ENCODE results near the gene EVA1C. TPM values are rescaled to one million over a fixed set of nuclear protein-coding genes. Genes with fewer than 3 reads are reported as not detected.

EVA1C gene
- polyA plus RNA-seq, 1 experiment = 9.6 TPM

DNA sequence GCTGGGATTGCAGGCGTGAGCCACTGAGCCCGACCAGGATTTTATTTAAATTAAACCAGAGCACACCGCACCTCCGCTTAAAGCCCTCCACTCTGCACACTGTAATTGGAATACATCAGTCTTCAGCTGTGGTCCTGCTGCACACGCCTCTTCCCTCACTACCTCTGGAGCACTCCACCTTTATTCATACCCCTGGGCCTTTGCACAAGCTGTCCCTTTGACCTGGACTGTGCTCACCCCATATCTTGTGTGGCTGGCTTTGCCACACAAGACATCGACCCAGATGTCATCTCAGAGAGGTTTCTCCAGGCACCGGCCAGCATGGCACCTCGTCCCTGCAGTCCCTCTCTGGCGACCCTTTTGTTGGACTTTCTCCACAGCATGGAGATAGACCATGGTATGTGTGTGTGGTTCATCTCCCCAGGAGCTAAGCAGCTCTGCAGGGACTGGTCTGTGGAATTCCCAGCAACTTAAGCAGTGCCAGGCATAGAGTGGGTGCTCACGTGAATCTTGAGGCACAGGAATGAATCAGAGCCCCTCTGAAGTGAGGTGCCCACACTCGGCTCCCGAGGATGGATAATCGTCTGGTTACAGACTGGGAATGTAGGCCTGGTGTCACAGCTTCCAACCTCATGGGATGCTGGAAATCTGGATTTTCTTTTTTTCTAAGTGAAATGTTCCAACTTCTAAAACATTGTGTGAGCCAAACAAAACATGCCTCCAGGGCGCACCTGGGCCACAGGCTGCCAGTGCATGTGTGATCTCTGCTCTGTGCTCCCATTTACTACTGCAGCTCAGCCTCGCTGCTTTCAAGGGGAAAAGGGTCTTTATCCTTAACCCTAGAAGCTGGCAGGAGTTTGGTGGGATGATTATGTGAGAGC is 61.9 kb downstream of the EVA1C start:
- CTCF ChIA-PET = interaction anchor here (0.8 to 1.3 kb wide), 5 partner anchors 13 to 95 kb away, joined by 3 to 4 read pairs (median 3); no protein-coding TSS in a partner anchor
- Histone ChIP-seq H3K27me3 (ENCODE audit: control insufficient read depth, insufficient read depth, low read length) (no peaks in the 10 kb centered on the region), H3K4me3 (ENCODE audit: low read depth, low read length) (no peak overlapping the region), H3K36me3 (ENCODE audit: control insufficient read depth, insufficient read depth, low read length) (peaks cover 4% of the 10 kb centered on the region)
- no peak for DNase-seq (ENCODE audit: low read depth)
- POLR2A ChIA-PET = no interaction called here
- TF ChIP-seq, protein P1, sequence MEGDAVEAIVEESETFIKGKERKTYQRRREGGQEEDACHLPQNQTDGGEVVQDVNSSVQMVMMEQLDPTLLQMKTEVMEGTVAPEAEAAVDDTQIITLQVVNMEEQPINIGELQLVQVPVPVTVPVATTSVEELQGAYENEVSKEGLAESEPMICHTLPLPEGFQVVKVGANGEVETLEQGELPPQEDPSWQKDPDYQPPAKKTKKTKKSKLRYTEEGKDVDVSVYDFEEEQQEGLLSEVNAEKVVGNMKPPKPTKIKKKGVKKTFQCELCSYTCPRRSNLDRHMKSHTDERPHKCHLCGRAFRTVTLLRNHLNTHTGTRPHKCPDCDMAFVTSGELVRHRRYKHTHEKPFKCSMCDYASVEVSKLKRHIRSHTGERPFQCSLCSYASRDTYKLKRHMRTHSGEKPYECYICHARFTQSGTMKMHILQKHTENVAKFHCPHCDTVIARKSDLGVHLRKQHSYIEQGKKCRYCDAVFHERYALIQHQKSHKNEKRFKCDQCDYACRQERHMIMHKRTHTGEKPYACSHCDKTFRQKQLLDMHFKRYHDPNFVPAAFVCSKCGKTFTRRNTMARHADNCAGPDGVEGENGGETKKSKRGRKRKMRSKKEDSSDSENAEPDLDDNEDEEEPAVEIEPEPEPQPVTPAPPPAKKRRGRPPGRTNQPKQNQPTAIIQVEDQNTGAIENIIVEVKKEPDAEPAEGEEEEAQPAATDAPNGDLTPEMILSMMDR (IDR thresholded peaks at IDR 0.05; ENCODE audit: insufficient read depth, low read depth, low read length) = no peak

DNA sequence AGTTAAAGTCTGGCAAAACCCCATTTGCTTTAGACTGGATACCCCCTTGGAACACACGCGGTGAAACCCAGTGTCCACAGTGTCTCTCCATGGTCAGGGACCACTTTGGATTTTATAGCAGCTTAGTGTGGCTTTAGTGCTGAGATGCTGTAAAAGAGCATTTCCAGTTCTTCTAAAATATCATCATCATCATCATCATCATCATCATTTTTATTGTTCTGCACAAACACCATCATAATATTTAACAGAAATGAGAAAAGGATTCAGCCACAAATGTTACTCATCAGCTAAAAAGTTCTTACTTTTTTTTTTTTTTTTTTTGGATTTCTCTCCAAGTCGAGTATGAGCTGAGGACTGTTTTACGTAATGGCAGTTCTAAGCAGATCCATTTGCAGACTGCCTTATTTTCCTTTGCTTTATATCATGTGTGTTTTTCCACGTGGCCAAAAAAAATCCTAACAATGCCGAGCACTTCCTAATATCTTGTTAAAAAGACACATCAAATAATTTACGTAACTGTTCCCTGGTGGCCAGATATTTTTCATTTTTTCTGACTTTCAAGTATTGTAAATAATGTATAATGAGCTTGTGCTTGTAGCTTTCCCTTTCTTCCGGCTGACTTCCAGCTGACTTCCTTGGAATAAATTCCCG is 62.8 kb downstream of the EVA1C start:
- peak; percentile 89 for DNase-seq (ENCODE audit: low read depth)
- CTCF ChIA-PET = interaction anchor here (0.5 to 1.3 kb wide), 5 partner anchors 12 to 72 kb away, joined by 3 to 4 read pairs (median 3); no protein-coding TSS in a partner anchor
- TF ChIP-seq, protein P1 (IDR thresholded peaks at IDR 0.05; ENCODE audit: insufficient read depth, low read depth, low read length) = no peak
- POLR2A ChIA-PET = interaction anchor here (0.6 kb wide), 1 partner anchor 960 kb away, joined by 4 read pairs; no protein-coding TSS in a partner anchor
- Histone ChIP-seq H3K36me3 (ENCODE audit: control insufficient read depth, insufficient read depth, low read length) (peaks cover 2% of the 10 kb centered on the region; the same call in 1 of the 2 replicates), H3K27me3 (ENCODE audit: control insufficient read depth, insufficient read depth, low read length) (no peaks in the 10 kb centered on the region), H3K4me3 (ENCODE audit: low read depth, low read length) (no peak overlapping the region)

DNA sequence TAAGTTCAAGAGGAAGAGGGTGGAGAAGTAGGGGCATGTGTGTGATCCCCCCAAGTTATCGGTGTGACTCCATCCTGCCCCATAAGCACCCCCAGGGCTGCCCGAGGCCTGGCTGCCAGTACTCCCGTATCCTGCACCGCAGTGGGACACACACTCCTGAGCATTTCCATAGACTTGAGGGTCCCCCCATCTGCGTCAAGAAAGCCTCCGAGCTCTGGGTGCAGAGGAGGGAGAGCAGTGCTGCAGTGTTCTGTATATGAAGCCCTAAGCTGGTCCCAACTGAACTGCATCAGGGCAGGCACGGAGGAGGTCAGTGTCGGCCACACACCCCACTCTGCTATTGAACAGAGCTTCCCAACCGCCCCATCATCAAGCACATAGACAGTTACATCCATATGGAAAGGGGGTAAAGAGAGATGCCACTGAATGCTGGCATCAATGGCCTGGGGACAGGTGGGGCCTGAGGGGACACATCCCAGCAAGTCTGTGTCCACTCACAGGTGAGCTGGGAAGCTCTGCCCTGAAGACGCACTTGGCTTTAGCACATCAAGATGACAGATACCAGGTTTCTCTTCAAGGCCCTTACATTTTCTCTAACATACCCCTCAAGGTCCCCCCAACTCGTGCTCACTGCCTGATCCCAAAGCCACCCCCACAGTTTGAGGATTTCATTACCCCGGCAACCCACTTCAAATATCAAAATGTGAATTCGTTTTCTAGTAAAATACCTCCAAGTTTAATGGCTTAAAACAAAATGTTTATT is 64.3 kb downstream of the EVA1C start:
- TF ChIP-seq, protein P1 (IDR thresholded peaks at IDR 0.05; ENCODE audit: insufficient read depth, low read depth, low read length) = no peak
- POLR2A ChIA-PET = no interaction called here
- peaks cover 2% of the 10 kb centered on the region; the same call in 1 of the 2 replicates for H3K36me3 ChIP-seq (ENCODE audit: control insufficient read depth, insufficient read depth, low read length)
- no peak overlapping the region for H3K4me3 ChIP-seq (ENCODE audit: low read depth, low read length)
- H3K27me3 ChIP-seq (ENCODE audit: control insufficient read depth, insufficient read depth, low read length) = no peaks in the 10 kb centered on the region
- CTCF ChIA-PET = no interaction called here
- DNase-seq (ENCODE audit: low read depth) = no peak

DNA sequence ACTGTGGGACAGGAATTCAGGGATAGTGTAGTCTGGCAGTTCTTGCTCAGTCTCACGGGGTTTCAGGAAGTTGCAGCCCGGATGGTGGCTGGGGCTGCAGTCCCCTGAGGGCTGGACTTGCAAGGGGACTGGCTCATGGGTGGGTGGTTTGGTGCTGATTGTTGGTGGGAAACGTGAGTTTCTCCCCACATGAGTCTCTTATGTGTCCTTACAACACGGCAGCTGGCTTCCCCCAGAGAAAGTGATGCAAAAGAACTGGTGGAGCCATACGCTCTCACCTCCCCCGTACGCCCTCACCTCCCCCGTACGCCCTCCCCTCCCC is 64.9 kb downstream of the EVA1C start:
- Histone ChIP-seq H3K27me3 (ENCODE audit: control insufficient read depth, insufficient read depth, low read length) (no peaks in the 10 kb centered on the region), H3K36me3 (ENCODE audit: control insufficient read depth, insufficient read depth, low read length) (peaks cover 2% of the 10 kb centered on the region; the same call in 1 of the 2 replicates), H3K4me3 (ENCODE audit: low read depth, low read length) (no peak overlapping the region)
- CTCF ChIA-PET = no interaction called here
- POLR2A ChIA-PET = no interaction called here
- TF ChIP-seq, protein P1 (IDR thresholded peaks at IDR 0.05; ENCODE audit: insufficient read depth, low read depth, low read length) = no peak
- DNase-seq (ENCODE audit: low read depth) = no peak

Data from BJ (cell line).